ENCODE data around the gene ACTMAP.

The ACTMAP gene

GRCh38 chr19:40783711-40784110 lies 33.4 kb upstream of the ACTMAP start:
- H3K9me3 ChIP-seq = no peaks in the 10 kb centered on the region
- DNase-seq = no peak
- TF ChIP-seq, protein P1, sequence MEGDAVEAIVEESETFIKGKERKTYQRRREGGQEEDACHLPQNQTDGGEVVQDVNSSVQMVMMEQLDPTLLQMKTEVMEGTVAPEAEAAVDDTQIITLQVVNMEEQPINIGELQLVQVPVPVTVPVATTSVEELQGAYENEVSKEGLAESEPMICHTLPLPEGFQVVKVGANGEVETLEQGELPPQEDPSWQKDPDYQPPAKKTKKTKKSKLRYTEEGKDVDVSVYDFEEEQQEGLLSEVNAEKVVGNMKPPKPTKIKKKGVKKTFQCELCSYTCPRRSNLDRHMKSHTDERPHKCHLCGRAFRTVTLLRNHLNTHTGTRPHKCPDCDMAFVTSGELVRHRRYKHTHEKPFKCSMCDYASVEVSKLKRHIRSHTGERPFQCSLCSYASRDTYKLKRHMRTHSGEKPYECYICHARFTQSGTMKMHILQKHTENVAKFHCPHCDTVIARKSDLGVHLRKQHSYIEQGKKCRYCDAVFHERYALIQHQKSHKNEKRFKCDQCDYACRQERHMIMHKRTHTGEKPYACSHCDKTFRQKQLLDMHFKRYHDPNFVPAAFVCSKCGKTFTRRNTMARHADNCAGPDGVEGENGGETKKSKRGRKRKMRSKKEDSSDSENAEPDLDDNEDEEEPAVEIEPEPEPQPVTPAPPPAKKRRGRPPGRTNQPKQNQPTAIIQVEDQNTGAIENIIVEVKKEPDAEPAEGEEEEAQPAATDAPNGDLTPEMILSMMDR (IDR thresholded peaks at IDR 0.05; ENCODE audit: low read depth, low read length) = no peak
- H3K27me3 ChIP-seq = no peaks in the 10 kb centered on the region
- no peaks in the 10 kb centered on the region for H3K36me3 ChIP-seq
- H3K4me3 ChIP-seq (ENCODE audit: low read depth, low read length) = no peak overlapping the region
- H3K4me1 ChIP-seq = 0 out of 2 replicates have a peak, but pooled peaks cover 3% of the 10 kb centered on the region

GRCh38 chr19:40781140-40781539 lies 30.9 kb upstream of the ACTMAP start:
- H3K36me3 ChIP-seq = no peaks in the 10 kb centered on the region
- peaks cover 3% of the 10 kb centered on the region; the same call in 1 of the 2 replicates for H3K4me1 ChIP-seq
- H3K27me3 ChIP-seq = no peaks in the 10 kb centered on the region
- TF ChIP-seq, protein P1 (IDR thresholded peaks at IDR 0.05; ENCODE audit: low read depth, low read length) = no peak
- DNase-seq = no peak
- no peaks in the 10 kb centered on the region for H3K9me3 ChIP-seq
- H3K4me3 ChIP-seq (ENCODE audit: low read depth, low read length) = no peak overlapping the region

DNA sequence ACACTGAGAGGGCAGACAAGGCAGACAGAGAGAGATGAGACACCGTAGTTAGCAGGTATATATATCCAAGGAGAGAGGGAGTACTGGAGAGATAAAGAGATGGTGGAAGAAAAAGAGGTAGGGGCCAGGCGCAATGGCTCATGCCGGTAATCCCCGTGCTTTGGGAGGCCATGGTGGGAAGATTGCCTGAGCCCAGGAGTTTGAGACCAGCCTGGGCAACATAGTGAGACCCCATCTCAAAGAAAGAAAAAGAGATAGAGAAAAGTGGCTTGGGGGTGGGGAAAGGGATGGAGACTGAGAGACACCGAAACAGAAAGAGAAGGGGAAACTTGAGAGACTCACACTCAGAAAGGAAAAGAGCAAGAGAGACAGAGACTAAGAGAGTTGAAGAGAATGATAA lies 30.3 kb upstream of the ACTMAP start:
- Histone ChIP-seq H3K27me3 (no peaks in the 10 kb centered on the region), H3K4me3 (ENCODE audit: low read depth, low read length) (no peak overlapping the region), H3K4me1 (peaks cover 3% of the 10 kb centered on the region; the same call in 1 of the 2 replicates), H3K9me3 (no peaks in the 10 kb centered on the region), H3K36me3 (no peaks in the 10 kb centered on the region)
- TF ChIP-seq, protein P1 (IDR thresholded peaks at IDR 0.05; ENCODE audit: low read depth, low read length) = no peak
- no peak for DNase-seq

DNA sequence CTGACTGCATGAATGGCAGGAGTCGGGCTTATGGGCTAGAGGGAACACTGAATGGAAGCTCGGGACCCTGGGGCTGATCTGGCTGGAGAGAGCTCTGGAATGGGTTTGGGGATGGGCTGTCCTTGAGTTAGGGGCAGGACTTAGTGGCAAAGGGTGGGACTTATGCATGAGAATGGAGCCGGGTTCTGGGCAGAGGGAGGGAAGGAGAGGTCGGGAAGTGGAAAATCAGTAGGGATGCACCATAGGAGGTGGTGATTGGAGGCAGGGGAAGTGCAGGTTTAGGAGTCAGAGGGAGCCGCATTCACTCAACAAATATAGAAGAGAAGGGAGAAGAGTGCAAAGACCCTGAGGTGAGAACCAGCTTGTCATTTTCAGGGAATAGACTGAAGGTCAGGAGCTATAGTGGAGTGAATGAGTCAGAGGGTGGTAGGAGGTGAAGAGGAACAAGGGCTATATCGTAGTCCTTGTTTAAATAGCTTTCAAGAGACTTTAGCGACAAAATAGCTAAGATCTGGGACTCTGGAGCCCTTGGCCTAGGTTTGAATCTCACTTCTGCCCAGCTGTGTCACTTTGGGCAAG lies 28.5 kb upstream of the ACTMAP start:
- TF ChIP-seq, protein P1 (IDR thresholded peaks at IDR 0.05; ENCODE audit: low read depth, low read length) = no peak
- no peaks in the 10 kb centered on the region for H3K9me3 ChIP-seq
- H3K4me1 ChIP-seq = peaks cover 3% of the 10 kb centered on the region; the same call in 1 of the 2 replicates
- H3K36me3 ChIP-seq = no peaks in the 10 kb centered on the region
- peak overlapping the region; percentile 72 for H3K4me3 ChIP-seq (ENCODE audit: low read depth, low read length)
- DNase-seq = no peak
- no peaks in the 10 kb centered on the region for H3K27me3 ChIP-seq

- Histone ChIP-seq H3K36me3 (no peaks in the 10 kb centered on the region), H3K27me3 (no peaks in the 10 kb centered on the region), H3K9me3 (no peaks in the 10 kb centered on the region), H3K4me3 (ENCODE audit: low read depth, low read length) (peak within 1 kb of the TSS; percentile 85), H3K4me1 (peaks cover 3% of the 10 kb centered on the region; the same call in 1 of the 2 replicates)
- TF ChIP-seq, protein P1 (IDR thresholded peaks at IDR 0.05; ENCODE audit: low read depth, low read length) = no peak
- DNase-seq = peak; percentile 100
Observed at GRCh38 chr19:40777937-40778705, 27.8 kb upstream of the ACTMAP start, which contains the start of gene RAB4B. TSS of gene RAB4B (plus strand) at chr19:40778247. CDS start at chr19:40778376, 129 bp downstream.

DNA sequence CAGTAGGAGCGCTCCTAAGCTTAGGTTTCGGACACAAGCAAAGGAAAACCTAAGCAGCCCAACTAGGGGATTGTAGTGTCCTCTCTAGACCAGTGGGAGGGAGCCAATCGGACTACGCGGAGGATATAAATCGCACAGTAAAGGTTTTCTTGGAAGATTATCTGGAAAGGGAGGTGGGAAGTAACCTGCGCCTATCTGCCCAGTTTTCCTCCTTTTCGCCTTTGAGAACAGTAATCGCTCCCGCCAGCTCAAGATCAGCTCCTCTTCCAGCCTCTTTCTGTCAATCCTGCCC lies 27.3 kb upstream of the ACTMAP start:
- Histone ChIP-seq H3K4me1 (peaks cover 3% of the 10 kb centered on the region; the same call in 1 of the 2 replicates), H3K27me3 (no peaks in the 10 kb centered on the region), H3K4me3 (ENCODE audit: low read depth, low read length) (peak overlapping the region; percentile 85), H3K36me3 (no peaks in the 10 kb centered on the region), H3K9me3 (no peaks in the 10 kb centered on the region)
- no peak for DNase-seq
- TF ChIP-seq, protein P1 (IDR thresholded peaks at IDR 0.05; ENCODE audit: low read depth, low read length) = no peak

Measured in BE2C (cell line).